Cardiac muscle cell (in vitro differentiated cells and primary cell): ENCODE data around the gene CNTN5. TPM values are rescaled to one million over a fixed set of nuclear protein-coding genes. Genes with fewer than 3 reads are reported as not detected.

Experiments
- DNase-seq, 2 donors: peaks; one replicate each; pipeline versions ENCODE4 v3.0.0 to v3.0.0-alpha.2; 2010 to 2017; ENCODE audit warnings: low read depth in 1 of 2, low spot score in 1 of 2
- H3K27ac ChIP-seq: fragments of 200-600 bp; sonication (generic); 2 replicates; pipeline ENCODE4 v1.5.1; 2016
- H3K27me3 ChIP-seq: fragments of 200-600 bp; sonication (generic); 2 replicates; pipeline ENCODE4 v1.6.0; 2016; ENCODE audit warnings: control low read depth
- H3K36me3 ChIP-seq: fragments of 200-600 bp; sonication (generic); 2 replicates; pipeline ENCODE4 v1.5.1; 2016; ENCODE audit warnings: control low read depth
- H3K4me1 ChIP-seq: fragments of 200-600 bp; sonication (generic); 2 replicates; pipeline ENCODE4 v1.8.1; 2017; ENCODE audit warnings: low read depth, mild to moderate bottlenecking, mixed run types
- H3K4me3 ChIP-seq: fragments of 200-600 bp; sonication (generic); 2 replicates; pipeline ENCODE4 v1.5.1; 2016; ENCODE audit warnings: mild to moderate bottlenecking
- H3K9me3 ChIP-seq: fragments of 200-600 bp; sonication (generic); 2 replicates; pipeline ENCODE4 v1.5.1; 2017; ENCODE audit warnings: low read depth, mild to moderate bottlenecking, control low read depth
- polyA plus RNA-seq: library from polyadenylated mRNA; unstranded; fragments of >200 nt; fragmentation: Nextera tagmentation; extraction: Ambion mirVana; gene quantifications from 2 replicates; pipeline ENCODE4 v1.2.1, GENCODE V29; 2016
- total RNA-seq: library from RNA; depleted of rRNA; stranded (reverse); fragments of >200 nt; gene quantifications from 2 replicates; pipeline ENCODE4 v1.2.3, GENCODE V29; 2016
- TF ChIP-seq, protein P1 (sequence below): IDR thresholded peaks from 2 replicates; pipeline ENCODE4 v1.5.1; 2012; ENCODE audit warnings: low read depth, mild to moderate bottlenecking, low read length

CNTN5 gene
- total and polyA plus RNA-seq, 2 experiments from 2014 or later: 30.0 to 41.3 TPM

DNA sequence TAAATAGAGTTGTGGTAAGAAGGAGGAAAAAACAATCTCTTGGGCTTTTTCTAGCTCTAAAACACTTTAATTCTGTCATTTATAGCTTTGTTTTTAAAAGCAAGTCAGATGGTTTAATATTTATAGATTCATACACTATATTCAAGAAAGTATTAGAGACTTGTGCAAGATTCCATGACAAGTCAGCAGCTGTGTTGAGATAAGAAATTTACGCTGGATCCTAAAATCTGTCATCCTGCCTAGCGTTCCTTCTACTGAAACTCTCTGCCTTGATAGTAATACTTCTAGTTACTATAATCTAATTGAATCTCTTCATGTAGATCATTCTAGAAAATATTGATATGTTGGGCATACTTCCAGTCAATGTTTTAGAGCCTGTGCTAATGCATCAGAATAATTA, 721.8 kb downstream of the CNTN5 start:
- no peaks in the 10 kb centered on the region for H3K27me3 ChIP-seq
- H3K4me3 ChIP-seq: no peak overlapping the region
- no peak overlapping the region for H3K27ac ChIP-seq
- H3K4me1 ChIP-seq: peaks cover 17% of the 10 kb centered on the region
- H3K36me3 ChIP-seq: no peaks in the 10 kb centered on the region
- no peaks in the 10 kb centered on the region for H3K9me3 ChIP-seq
- DNase-seq: peak in 1 of 2 donors; percentile 3
- TF ChIP-seq, protein P1, sequence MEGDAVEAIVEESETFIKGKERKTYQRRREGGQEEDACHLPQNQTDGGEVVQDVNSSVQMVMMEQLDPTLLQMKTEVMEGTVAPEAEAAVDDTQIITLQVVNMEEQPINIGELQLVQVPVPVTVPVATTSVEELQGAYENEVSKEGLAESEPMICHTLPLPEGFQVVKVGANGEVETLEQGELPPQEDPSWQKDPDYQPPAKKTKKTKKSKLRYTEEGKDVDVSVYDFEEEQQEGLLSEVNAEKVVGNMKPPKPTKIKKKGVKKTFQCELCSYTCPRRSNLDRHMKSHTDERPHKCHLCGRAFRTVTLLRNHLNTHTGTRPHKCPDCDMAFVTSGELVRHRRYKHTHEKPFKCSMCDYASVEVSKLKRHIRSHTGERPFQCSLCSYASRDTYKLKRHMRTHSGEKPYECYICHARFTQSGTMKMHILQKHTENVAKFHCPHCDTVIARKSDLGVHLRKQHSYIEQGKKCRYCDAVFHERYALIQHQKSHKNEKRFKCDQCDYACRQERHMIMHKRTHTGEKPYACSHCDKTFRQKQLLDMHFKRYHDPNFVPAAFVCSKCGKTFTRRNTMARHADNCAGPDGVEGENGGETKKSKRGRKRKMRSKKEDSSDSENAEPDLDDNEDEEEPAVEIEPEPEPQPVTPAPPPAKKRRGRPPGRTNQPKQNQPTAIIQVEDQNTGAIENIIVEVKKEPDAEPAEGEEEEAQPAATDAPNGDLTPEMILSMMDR: no peak

- Histone ChIP-seq H3K4me3 (no peak overlapping the region), H3K4me1 (no peaks in the 10 kb centered on the region), H3K9me3 (no peaks in the 10 kb centered on the region), H3K36me3 (no peaks in the 10 kb centered on the region), H3K27me3 (no peaks in the 10 kb centered on the region), H3K27ac (no peak overlapping the region)
- TF ChIP-seq, protein P1: no peak
- no peak for DNase-seq
Measured at GRCh38 chr11:99759787-99760186, 739.0 kb downstream of the CNTN5 start.

GRCh38 chr11:99766811-99767210, 746.1 kb downstream of the CNTN5 start:
- TF ChIP-seq, protein P1: no peak
- Histone ChIP-seq H3K27me3 (no peaks in the 10 kb centered on the region), H3K4me1 (no peaks in the 10 kb centered on the region), H3K36me3 (no peaks in the 10 kb centered on the region), H3K4me3 (no peak overlapping the region), H3K27ac (no peak overlapping the region), H3K9me3 (no peaks in the 10 kb centered on the region)
- peak in 1 of 2 donors; percentile 2 for DNase-seq

DNA sequence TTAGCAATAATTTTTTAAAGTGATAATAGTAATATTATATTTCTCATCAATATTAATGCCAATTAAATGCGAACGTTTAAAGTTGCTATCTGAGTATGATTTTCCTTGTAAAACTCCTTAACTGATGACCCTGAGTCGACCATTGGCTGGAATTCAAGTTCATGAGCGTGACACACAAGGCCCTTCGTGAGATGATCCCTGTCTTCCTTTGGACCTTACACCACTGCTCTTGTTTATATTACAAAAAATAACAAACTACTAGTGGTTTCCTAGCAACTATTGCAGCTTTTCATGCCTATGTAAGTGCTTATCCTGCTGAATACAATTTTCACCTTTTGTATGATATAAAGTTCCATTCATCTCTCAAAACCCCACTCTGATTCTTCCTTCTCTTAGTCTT, 752.9 kb downstream of the CNTN5 start:
- peak in 1 of 2 donors; percentile 3 for DNase-seq
- no peaks in the 10 kb centered on the region for H3K9me3 ChIP-seq
- H3K4me3 ChIP-seq: no peak overlapping the region
- no peaks in the 10 kb centered on the region for H3K27me3 ChIP-seq
- H3K27ac ChIP-seq: no peak overlapping the region
- no peaks in the 10 kb centered on the region for H3K36me3 ChIP-seq
- TF ChIP-seq, protein P1: no peak
- H3K4me1 ChIP-seq: no peaks in the 10 kb centered on the region

- Histone ChIP-seq H3K36me3 (no peaks in the 10 kb centered on the region), H3K27me3 (no peaks in the 10 kb centered on the region), H3K4me1 (no peaks in the 10 kb centered on the region), H3K9me3 (no peaks in the 10 kb centered on the region), H3K4me3 (no peak overlapping the region), H3K27ac (no peak overlapping the region)
- TF ChIP-seq, protein P1: no peak
- peak in 1 of 2 donors; percentile 2 for DNase-seq
Measured at GRCh38 chr11:99781074-99781473, 760.3 kb downstream of the CNTN5 start.

- no peaks in the 10 kb centered on the region for H3K36me3 ChIP-seq
- TF ChIP-seq, protein P1: no peak
Measured at GRCh38 chr11:99791354-99791753, 770.6 kb downstream of the CNTN5 start.

More at GRCh38 chr11:99791354-99791753, 770.6 kb downstream of the CNTN5 start:
- DNase-seq: no peak
- H3K27me3 ChIP-seq: no peaks in the 10 kb centered on the region
- no peaks in the 10 kb centered on the region for H3K4me1 ChIP-seq
- H3K27ac ChIP-seq: no peak overlapping the region
- H3K9me3 ChIP-seq: no peaks in the 10 kb centered on the region
- no peak overlapping the region for H3K4me3 ChIP-seq
